Esophagus mucosa (tissue), 1 donor: Measurements from ENCODE around the gene TTC6. TPM values are rescaled to one million over a fixed set of nuclear protein-coding genes. Genes with fewer than 3 reads are reported as not detected.
"Not testable (repeated sequence)": the region's sequence is repeated elsewhere in the genome, so short reads cannot be mapped to it uniquely, and the experiment has no call there.

Experiments
- ATAC-seq: fragments of 200-7000 bp; cut with Tn5 transposase; one replicate; pipeline ENCODE4 v1.9.1; 2020
- total RNA-seq: library from RNA; stranded (reverse); gene quantifications from one replicate; pipeline ENCODE4 v1.2.4, GENCODE V29; 2023
- donor health status: DM: yes; HTN: yes; CAD: no.

Gene TTC6
- total RNA-seq: 1.3 TPM

GRCh38 chr14:37594971-37595808, at the start of gene TTC6, which contains the start of gene FOXA1:
Gene TTC6 (plus strand): TSS chr14:37595629. CDS start chr14:37622065, 26,436 bp downstream.
Gene FOXA1 (minus strand): TSS chr14:37595249. CDS start chr14:37594972, 277 bp downstream.
- ATAC-seq: peak; percentile 47

- no peak for ATAC-seq
Measured at GRCh38 chr14:37546621-37547447, 48.6 kb upstream of the TTC6 start.

GRCh38 chr14:37550511-37550910, 44.9 kb upstream of the TTC6 start:
- no peak for ATAC-seq

- no peak for ATAC-seq
Measured at GRCh38 chr14:37551119-37551518, 44.3 kb upstream of the TTC6 start.

- ATAC-seq: no peak
Measured at GRCh38 chr14:37553935-37554550, 41.4 kb upstream of the TTC6 start.

GRCh38 chr14:37555596-37555995, 39.8 kb upstream of the TTC6 start:
- ATAC-seq: not testable (repeated sequence)

GRCh38 chr14:37558740-37559139, 36.7 kb upstream of the TTC6 start:
- no peak for ATAC-seq

- ATAC-seq: peak; percentile 77
Measured at GRCh38 chr14:37559386-37559785, 36.0 kb upstream of the TTC6 start.

GRCh38 chr14:37563189-37563588, 32.2 kb upstream of the TTC6 start:
- ATAC-seq: no peak

GRCh38 chr14:37565550-37565949, 29.9 kb upstream of the TTC6 start:
- ATAC-seq: no peak

GRCh38 chr14:37566811-37567371, 28.5 kb upstream of the TTC6 start:
- peak; percentile 39 for ATAC-seq

- no peak for ATAC-seq
Measured at GRCh38 chr14:37569729-37570128, 25.7 kb upstream of the TTC6 start.

- no peak for ATAC-seq
Measured at GRCh38 chr14:37571391-37571790, 24.0 kb upstream of the TTC6 start.

GRCh38 chr14:37573356-37573755, 22.1 kb upstream of the TTC6 start:
- ATAC-seq: no peak

- peak; percentile 22 for ATAC-seq
Measured at GRCh38 chr14:37579274-37579673, 16.2 kb upstream of the TTC6 start.

GRCh38 chr14:37580146-37580545, 15.3 kb upstream of the TTC6 start:
- peak; percentile 52 for ATAC-seq

GRCh38 chr14:37583358-37584210, 11.8 kb upstream of the TTC6 start:
- peak; percentile 18 for ATAC-seq

GRCh38 chr14:37584211-37585100, 11.0 kb upstream of the TTC6 start:
- ATAC-seq: peak; percentile 80

- peak; percentile 71 for ATAC-seq
Measured at GRCh38 chr14:37585101-37585511, 10.3 kb upstream of the TTC6 start.

- ATAC-seq: no peak
Measured at GRCh38 chr14:37585971-37586796, 9.2 kb upstream of the TTC6 start.
